Liver (tissue), 9 donors: ENCODE results near the gene SYNJ2. TPM values are rescaled to one million over a fixed set of nuclear protein-coding genes. Genes with fewer than 3 reads are reported as not detected.

Source experiments
- DNase-seq: peaks from one replicate; pipeline ENCODE4 v3.0.0-alpha.2; 2017; ENCODE audit warnings: low spot score
- H3K27ac ChIP-seq, 2 donors: one replicate each; pipeline ENCODE4 v1.7.0; 2013; ENCODE audit warnings: inconsistent platforms in 2 of 2, low read length in 2 of 2, control low read depth in 1 of 2, low read depth in 1 of 2, mild to moderate bottlenecking in 1 of 2
- H3K27me3 ChIP-seq, 4 donors: one replicate each; pipeline versions ENCODE4 v1.6.1 to v1.7.0; 2013; ENCODE audit warnings: low read length in 3 of 4, inconsistent platforms in 1 of 4, mild to moderate bottlenecking in 1 of 4, moderate library complexity in 1 of 4; ENCODE audit not compliant: control insufficient read depth in 4 of 4, insufficient read depth in 4 of 4
- H3K36me3 ChIP-seq, 4 donors: one replicate each; pipeline versions ENCODE4 v1.6.1 to v1.7.0; 2013; ENCODE audit warnings: low read length in 3 of 4, mild to moderate bottlenecking in 3 of 4, low read depth in 1 of 4, moderate library complexity in 1 of 4; ENCODE audit not compliant: control insufficient read depth in 4 of 4, insufficient read depth in 3 of 4
- H3K4me1 ChIP-seq, 4 donors: one replicate each; pipeline versions ENCODE4 v1.6.1 to v1.7.0; 2013; ENCODE audit warnings: low read length in 3 of 4, mild to moderate bottlenecking in 3 of 4, moderate library complexity in 1 of 4; ENCODE audit not compliant: control insufficient read depth in 4 of 4, insufficient read depth in 4 of 4
- H3K4me3 ChIP-seq, 3 donors: one replicate each; pipeline versions ENCODE4 v1.6.1 to v1.7.0; 2013; ENCODE audit warnings: low read length in 3 of 3, control low read depth in 1 of 3, low read depth in 1 of 3, mild to moderate bottlenecking in 1 of 3
- H3K9ac ChIP-seq, 2 donors: one replicate each; pipeline ENCODE4 v1.7.0; 2013; ENCODE audit warnings: low read length in 2 of 2, mild to moderate bottlenecking in 2 of 2, moderate library complexity in 2 of 2, control low read depth in 1 of 2, low read depth in 1 of 2
- H3K9me3 ChIP-seq, 4 donors: one replicate each; pipeline versions ENCODE4 v1.6.1 to v1.7.0; 2013; ENCODE audit warnings: low read length in 3 of 4; ENCODE audit not compliant: control insufficient read depth in 4 of 4
- ATF3 ChIP-seq: IDR thresholded peaks from 2 replicates; pipeline ENCODE4 v1.6.1; 2016; ENCODE audit warnings: antibody characterized with exemption
- EGR1 ChIP-seq, 2 donors: IDR thresholded peaks; 2 replicates each; pipeline ENCODE4 v1.6.1; 2016 to 2018; ENCODE audit warnings: antibody characterized with exemption in 2 of 2, low read depth in 2 of 2
- FOXA1 ChIP-seq: IDR thresholded peaks from 2 replicates; pipeline ENCODE4 v1.6.1; 2016; ENCODE audit warnings: antibody characterized with exemption
- FOXA2 ChIP-seq: IDR thresholded peaks from 2 replicates; pipeline ENCODE4 v1.6.1; 2016; ENCODE audit warnings: antibody characterized with exemption
- GABPA ChIP-seq, 2 donors: IDR thresholded peaks in 1 of 2; conservative IDR thresholded peaks in 1 of 2; 2 replicates each; pipeline ENCODE4 v1.6.1; 2016; ENCODE audit warnings: antibody characterized with exemption in 2 of 2, mild to moderate bottlenecking in 1 of 2, moderate library complexity in 1 of 2
- HNF4A ChIP-seq, 2 donors: conservative IDR thresholded peaks; 2 replicates each; pipeline ENCODE4 v1.6.1; 2016; ENCODE audit warnings: antibody characterized with exemption in 2 of 2, mild to moderate bottlenecking in 2 of 2
- HNF4G ChIP-seq: IDR thresholded peaks from 2 replicates; pipeline ENCODE4 v1.6.1; 2016; ENCODE audit warnings: antibody characterized with exemption
- JUND ChIP-seq, 2 donors: IDR thresholded peaks; 2 replicates each; pipeline ENCODE4 v1.6.1; 2016; ENCODE audit warnings: antibody characterized with exemption in 2 of 2
- MAX ChIP-seq: IDR thresholded peaks from 2 replicates; pipeline ENCODE4 v1.6.1; 2016; ENCODE audit warnings: antibody characterized with exemption
- NR2F2 ChIP-seq: IDR thresholded peaks from 2 replicates; pipeline ENCODE4 v1.6.1; 2016; ENCODE audit warnings: antibody characterized with exemption
- RAD21 ChIP-seq, 2 donors: IDR thresholded peaks; 2 replicates each; pipeline ENCODE4 v1.6.1; 2016; ENCODE audit warnings: antibody characterized with exemption in 2 of 2, mild to moderate bottlenecking in 2 of 2
- REST ChIP-seq: IDR thresholded peaks from 2 replicates; pipeline ENCODE4 v1.6.1; 2016; ENCODE audit warnings: antibody characterized with exemption, mild to moderate bottlenecking
- RXRA ChIP-seq, 2 donors: IDR thresholded peaks; 2 replicates each; pipeline ENCODE4 v1.6.1; 2017 to 2018; ENCODE audit warnings: antibody characterized with exemption in 2 of 2, mild to moderate bottlenecking in 1 of 2
- SP1 ChIP-seq: IDR thresholded peaks from 2 replicates; pipeline ENCODE4 v1.6.1; 2018; ENCODE audit warnings: antibody characterized with exemption, mild to moderate bottlenecking
- TAF1 ChIP-seq: conservative IDR thresholded peaks from 2 replicates; pipeline ENCODE4 v1.6.1; 2016; ENCODE audit warnings: antibody characterized with exemption, mild to moderate bottlenecking
- YY1 ChIP-seq: IDR thresholded peaks from 2 replicates; pipeline ENCODE4 v1.6.1; 2016; ENCODE audit warnings: antibody characterized with exemption, mild to moderate bottlenecking
- ZBTB33 ChIP-seq: IDR thresholded peaks from 2 replicates; pipeline ENCODE4 v1.6.1; 2016; ENCODE audit warnings: antibody characterized with exemption
- WGBS: extraction: QIAGEN DNeasy Blood & Tissue Kit; methylation state at CpG from one replicate; pipeline ENCODE4 v1.1.7; 2013; 5-methylcytosine and 5-hydroxymethylcytosine counted together
- polyA plus RNA-seq, 2 donors: library from polyadenylated mRNA; stranded (reverse) in 1 of 2; unstranded in 1 of 2; fragments of 200-250 nt in 1 of 2; fragments of >200 nt in 1 of 2; fragmentation: Nextera tagmentation in 1 of 2; extraction: Ambion mirVana in 1 of 2; gene quantifications; one replicate each; pipeline versions ENCODE4 v1.2.1 to v1.2.3, GENCODE V29; 2013 to 2015
- total RNA-seq, 2 donors: library from RNA; depleted of rRNA; stranded (reverse); fragments of >200 nt; gene quantifications; one replicate each; pipeline ENCODE4 v1.2.3, GENCODE V29; 2014
- donor health status: healthy.
- donor health status: healthy.
- donor health status: healthy.
- donor health status: healthy.
- donor health status: healthy.

The SYNJ2 gene
- total and polyA plus RNA-seq, 4 donors: 2.4 to 8.9 (median 3.2) TPM

GRCh38 chr6:158053377-158054313 lies 72.0 kb downstream of the SYNJ2 start:
- peaks cover 0 to 7% (median 3%) of the 10 kb centered on the region in 4 donors for H3K36me3 ChIP-seq
- DNase-seq: no peak
- H3K27me3 ChIP-seq: no peaks in the 10 kb centered on the region
- no peak overlapping the region for H3K4me3 ChIP-seq
- TF ChIP-seq FOXA2: no peak
- no peak for TF ChIP-seq TAF1
- no peak for TF ChIP-seq HNF4G
- no peak for TF ChIP-seq ZBTB33
- no peak for TF ChIP-seq SP1
- no peak for TF ChIP-seq YY1
- no peak for TF ChIP-seq REST
- no peak for TF ChIP-seq JUND (IDR thresholded peaks at IDR 0.05)
- TF ChIP-seq MAX: no peak
- no peak for TF ChIP-seq RXRA (IDR thresholded peaks at IDR 0.05)
- TF ChIP-seq HNF4A (conservative IDR thresholded peaks at IDR 0.05): no peak
- no peak for TF ChIP-seq FOXA1
- 76% methylated on average over 2 of the region's 2 CpGs for WGBS
- H3K9me3 ChIP-seq: no peaks in the 10 kb centered on the region
- H3K27ac ChIP-seq: no peak overlapping the region
- no peaks in the 10 kb centered on the region for H3K4me1 ChIP-seq
- no peak overlapping the region for H3K9ac ChIP-seq

- no peak overlapping the region for H3K9ac ChIP-seq
- TF ChIP-seq GABPA (IDR thresholded peaks at IDR 0.05 in 1 of 2, conservative IDR thresholded peaks at IDR 0.05 in 1 of 2) (no peak), ZBTB33 (no peak), FOXA2 (no peak), ATF3 (no peak), NR2F2 (no peak), HNF4G (no peak), FOXA1 (no peak), TAF1 (no peak), JUND (IDR thresholded peaks at IDR 0.05) (no peak), HNF4A (conservative IDR thresholded peaks at IDR 0.05) (no peak), EGR1 (IDR thresholded peaks at IDR 0.05; ENCODE audit: low read depth in 2 of 2) (no peak), SP1 (no peak), MAX (no peak), RAD21 (IDR thresholded peaks at IDR 0.05) (no peak), YY1 (no peak), RXRA (IDR thresholded peaks at IDR 0.05) (no peak)
- H3K4me3 ChIP-seq: no peak overlapping the region
- H3K36me3 ChIP-seq: peaks cover 0 to 7% (median 3%) of the 10 kb centered on the region in 4 donors
- DNase-seq: no peak
- no peaks in the 10 kb centered on the region for H3K9me3 ChIP-seq
- peaks cover 0 to 1% (median 0%) of the 10 kb centered on the region in 4 donors for H3K4me1 ChIP-seq
- no peak overlapping the region for H3K27ac ChIP-seq
- 96% methylated on average over 9 of the region's 9 CpGs for WGBS
- H3K27me3 ChIP-seq: no peaks in the 10 kb centered on the region
Observed at GRCh38 chr6:158056355-158056754, 74.7 kb downstream of the SYNJ2 start.
